GM10248 (cell line): ENCODE results near the gene NFYA.

ENCODE experiments used
- CTCF ChIA-PET: fragments of 300-600 bp; sonication (Branson Sonifier 250); formaldehyde crosslinking; extraction: SDS; loops from one replicate; lab custom pipeline; 2021; ENCODE audit warnings: antibody characterized with exemption; lab: Yijun Ruan, JAX
- POLR2A ChIA-PET: fragments of 350-650 bp; sonication (Branson Sonifier 250); formaldehyde crosslinking; extraction: SDS; loops from one replicate; lab custom pipeline; 2020; ENCODE audit warnings: antibody characterized with exemption; lab: Yijun Ruan, JAX
- DNase-seq: peaks from one replicate; pipeline ENCODE4 v3.0.0; 2012; ENCODE audit errors: extremely low spot score
- TF ChIP-seq, protein P1 (sequence below): IDR thresholded peaks from 2 replicates; pipeline ENCODE4 v1.5.1; 2012; ENCODE audit warnings: mild to moderate bottlenecking, low read depth; ENCODE audit errors: extremely low read depth, missing control alignments, control extremely low read depth

The NFYA gene

DNA sequence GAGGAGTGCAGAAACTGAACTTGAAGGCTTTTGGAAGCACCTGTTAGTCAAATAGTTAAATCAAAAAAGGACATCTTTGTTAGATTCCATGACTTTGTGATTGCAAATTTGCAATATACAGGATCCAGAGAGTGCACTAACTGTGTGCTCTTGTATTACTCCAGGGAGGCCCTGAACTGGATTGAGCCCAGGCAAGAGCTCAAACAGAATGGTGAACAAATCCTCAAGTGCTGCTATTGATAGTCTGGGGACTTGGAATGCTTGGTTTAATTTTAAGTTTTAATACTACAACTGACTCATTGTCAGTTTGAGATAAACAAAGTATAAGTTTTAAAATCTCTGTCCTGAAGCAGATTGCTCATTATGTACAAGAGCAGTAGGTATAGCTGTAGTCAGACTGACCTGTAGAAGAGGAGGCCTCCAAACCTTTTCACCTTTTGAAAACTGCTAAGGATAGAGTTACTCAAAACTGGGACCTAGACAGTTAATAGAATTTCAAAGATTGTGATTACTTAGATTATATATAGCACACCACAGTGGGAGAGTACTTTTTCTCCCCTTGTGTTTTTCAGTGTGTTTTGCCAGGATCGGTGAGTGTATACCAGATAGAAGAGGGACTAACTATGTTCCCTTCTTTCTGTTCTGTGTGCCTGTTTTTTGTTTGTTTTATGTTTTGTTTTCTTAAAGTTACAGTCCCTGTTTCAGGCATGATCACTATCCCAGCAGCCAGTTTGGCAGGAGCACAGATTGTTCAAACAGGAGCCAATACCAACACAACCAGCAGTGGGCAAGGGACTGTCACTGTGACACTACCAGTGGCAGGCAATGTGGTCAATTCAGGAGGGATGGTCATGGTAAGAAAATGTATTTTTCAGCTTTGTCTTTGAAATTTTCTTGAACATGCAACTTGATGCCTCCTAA, 18.3 kb downstream of the NFYA start:
- ChIA-PET CTCF (interaction anchor here (0.9 to 3.6 kb wide), 8 partner anchors 8 to 228 kb away, joined by 4 to 16 read pairs (median 6); partner anchors contain the start of genes NFYA and OARD1), POLR2A (no interaction called here)
- DNase-seq, result no peak
- TF ChIP-seq, protein P1, sequence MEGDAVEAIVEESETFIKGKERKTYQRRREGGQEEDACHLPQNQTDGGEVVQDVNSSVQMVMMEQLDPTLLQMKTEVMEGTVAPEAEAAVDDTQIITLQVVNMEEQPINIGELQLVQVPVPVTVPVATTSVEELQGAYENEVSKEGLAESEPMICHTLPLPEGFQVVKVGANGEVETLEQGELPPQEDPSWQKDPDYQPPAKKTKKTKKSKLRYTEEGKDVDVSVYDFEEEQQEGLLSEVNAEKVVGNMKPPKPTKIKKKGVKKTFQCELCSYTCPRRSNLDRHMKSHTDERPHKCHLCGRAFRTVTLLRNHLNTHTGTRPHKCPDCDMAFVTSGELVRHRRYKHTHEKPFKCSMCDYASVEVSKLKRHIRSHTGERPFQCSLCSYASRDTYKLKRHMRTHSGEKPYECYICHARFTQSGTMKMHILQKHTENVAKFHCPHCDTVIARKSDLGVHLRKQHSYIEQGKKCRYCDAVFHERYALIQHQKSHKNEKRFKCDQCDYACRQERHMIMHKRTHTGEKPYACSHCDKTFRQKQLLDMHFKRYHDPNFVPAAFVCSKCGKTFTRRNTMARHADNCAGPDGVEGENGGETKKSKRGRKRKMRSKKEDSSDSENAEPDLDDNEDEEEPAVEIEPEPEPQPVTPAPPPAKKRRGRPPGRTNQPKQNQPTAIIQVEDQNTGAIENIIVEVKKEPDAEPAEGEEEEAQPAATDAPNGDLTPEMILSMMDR, result no peak

DNA sequence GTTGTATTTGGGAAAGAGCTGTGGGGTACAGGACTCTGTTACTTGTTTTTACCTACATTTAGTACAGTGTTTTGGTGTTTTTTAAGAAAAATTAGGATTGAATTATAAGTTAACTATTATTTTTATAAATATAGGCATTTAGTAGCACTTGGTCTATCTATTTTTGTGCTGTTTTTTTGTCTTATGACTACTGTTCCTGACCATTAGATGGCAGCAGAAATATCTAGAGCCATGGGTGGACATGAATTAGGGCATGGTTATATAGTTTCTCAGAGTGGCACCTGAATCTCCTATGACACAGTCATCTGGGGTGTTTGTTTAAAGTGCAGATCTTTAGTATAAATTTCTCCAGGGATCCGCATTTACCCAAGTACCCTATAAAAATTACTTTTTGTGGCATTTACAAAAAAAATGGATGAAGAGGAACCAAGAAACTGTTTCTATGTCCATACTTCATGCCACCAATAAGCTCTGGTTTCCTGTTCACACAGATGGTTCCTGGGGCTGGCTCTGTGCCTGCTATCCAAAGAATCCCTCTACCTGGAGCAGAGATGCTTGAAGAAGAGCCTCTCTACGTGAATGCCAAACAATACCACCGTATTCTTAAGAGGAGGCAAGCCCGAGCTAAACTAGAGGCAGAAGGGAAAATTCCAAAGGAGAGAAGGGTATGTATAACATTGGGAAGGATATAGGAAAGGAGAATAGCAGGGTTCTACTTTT, 19.8 kb downstream of the NFYA start:
- peak; percentile 24 for DNase-seq
- CTCF ChIA-PET, result interaction anchor here (0.9 to 3.6 kb wide), 13 partner anchors 9 to 227 kb away, joined by 3 to 16 read pairs (median 4); partner anchors contain the start of genes NFYA and OARD1
- TF ChIP-seq, protein P1, result peak; percentile 37

DNA sequence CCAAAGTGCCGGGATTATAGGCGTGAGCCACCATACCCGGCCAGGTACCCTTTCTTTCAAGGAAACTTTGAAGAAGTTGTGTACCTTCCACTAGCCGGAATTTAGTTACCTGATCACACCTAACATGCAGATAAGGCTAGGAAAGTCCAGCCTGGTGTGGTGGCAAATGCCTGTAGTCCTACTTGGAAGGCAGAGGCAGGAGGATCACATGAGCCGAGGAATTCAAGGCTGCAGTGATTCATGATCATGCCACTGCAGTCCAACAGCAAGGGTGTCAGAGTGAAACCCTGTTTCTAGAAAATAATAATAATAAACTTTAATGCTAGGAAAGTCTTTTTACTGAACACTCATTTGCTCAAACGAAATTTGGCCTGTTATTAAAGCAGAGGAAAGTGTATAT, 21.0 kb downstream of the NFYA start:
- POLR2A ChIA-PET, result no interaction called here
- CTCF ChIA-PET, result interaction anchor here (1.3 to 3.6 kb wide), 3 partner anchors 10 to 226 kb away, joined by 3 to 16 read pairs (median 16); no protein-coding TSS in a partner anchor
- DNase-seq, result no peak
- TF ChIP-seq, protein P1, result no peak

More for the DNA sequence above, 19.8 kb downstream of the NFYA start:
- POLR2A ChIA-PET, result no interaction called here

DNA sequence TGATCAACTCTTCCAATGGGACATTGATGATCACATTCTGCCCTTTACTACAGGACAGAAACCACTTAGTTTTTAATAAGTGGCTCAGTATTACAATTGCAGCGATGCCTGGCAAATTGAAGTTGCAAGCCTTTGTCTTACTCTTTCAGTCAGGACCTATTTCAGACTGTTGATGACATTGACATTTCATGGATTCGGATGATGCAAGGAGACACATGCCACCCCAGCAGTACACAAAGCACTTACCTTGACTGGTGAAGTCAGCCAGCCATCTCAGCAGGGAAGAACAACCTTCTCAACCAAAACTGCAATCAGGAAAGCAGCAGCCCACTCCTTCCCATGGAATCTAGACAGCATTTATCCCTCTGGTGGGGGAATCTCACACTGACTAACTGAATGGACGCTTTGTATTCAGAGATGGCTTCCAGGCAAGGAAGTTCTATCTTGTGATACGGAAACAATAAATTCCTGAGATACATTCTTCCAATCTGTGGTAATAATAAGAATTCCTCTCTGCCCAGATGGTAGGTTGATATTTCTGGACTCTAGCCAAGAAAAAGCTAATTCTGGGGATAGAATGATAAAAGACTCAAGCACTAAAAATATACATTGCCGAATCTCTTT, 24.8 kb downstream of the NFYA start:
- TF ChIP-seq, protein P1, result no peak
- ChIA-PET CTCF (no interaction called here), POLR2A (no interaction called here)
- DNase-seq, result no peak

DNA sequence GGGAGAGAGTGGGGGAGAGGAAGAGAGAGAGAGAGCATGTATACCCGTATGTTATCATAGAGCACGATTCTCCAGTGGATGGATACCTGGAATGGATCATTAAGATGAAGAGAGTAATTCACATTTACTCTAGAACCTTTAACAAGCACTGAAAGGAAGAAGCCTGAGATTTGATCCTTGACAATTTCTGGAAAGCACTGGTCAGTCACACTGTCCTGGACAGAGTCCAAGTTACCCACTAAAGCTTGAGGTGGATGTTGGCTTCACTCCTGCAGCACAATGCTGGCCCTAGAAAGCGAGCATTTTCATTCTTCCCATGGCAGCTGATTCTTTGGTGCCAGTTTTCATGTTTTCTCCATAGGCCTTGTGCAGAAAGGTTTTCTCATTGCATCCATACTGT, 25.6 kb downstream of the NFYA start:
- TF ChIP-seq, protein P1, result no peak
- CTCF ChIA-PET, result interaction anchor here (1.5 kb wide), 1 partner anchor 26 kb away, joined by 3 read pairs; the partner anchor contains the start of genes NFYA and OARD1
- no peak for DNase-seq
- POLR2A ChIA-PET, result no interaction called here

DNA sequence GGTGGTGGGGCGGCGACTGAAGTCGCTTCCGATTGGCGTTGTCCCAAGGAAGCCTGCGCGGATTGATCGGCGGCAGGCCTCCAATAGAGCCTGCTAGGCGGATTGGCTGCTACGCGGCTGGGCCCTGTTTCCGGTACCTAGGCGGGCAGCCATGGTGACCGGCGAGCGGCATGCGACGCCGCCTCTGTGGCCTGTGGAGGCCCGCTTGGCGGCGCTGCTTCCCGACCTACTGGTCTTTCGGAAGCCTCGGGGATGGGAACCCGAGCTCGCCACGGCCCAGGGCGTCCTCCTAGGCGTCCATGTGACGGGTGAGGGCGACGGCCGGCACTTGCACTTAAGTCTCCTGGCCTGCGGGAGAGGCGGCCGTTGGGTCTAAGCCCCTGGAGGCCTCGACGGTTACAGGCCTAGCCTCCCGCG, 28.1 kb downstream of the NFYA start:
- no peak for DNase-seq
- CTCF ChIA-PET, result interaction anchor here (1.0 to 1.4 kb wide), 2 partner anchors 9 to 61 kb away, joined by 3 to 5 read pairs; no protein-coding TSS in a partner anchor
- TF ChIP-seq, protein P1, result no peak
- POLR2A ChIA-PET, result no interaction called here
